ENCODE results near the gene CANT1.
"Not testable (repeated sequence)": the region's sequence is repeated elsewhere in the genome, so short reads cannot be mapped to it uniquely, and the experiment has no call there.

Gene CANT1

DNA sequence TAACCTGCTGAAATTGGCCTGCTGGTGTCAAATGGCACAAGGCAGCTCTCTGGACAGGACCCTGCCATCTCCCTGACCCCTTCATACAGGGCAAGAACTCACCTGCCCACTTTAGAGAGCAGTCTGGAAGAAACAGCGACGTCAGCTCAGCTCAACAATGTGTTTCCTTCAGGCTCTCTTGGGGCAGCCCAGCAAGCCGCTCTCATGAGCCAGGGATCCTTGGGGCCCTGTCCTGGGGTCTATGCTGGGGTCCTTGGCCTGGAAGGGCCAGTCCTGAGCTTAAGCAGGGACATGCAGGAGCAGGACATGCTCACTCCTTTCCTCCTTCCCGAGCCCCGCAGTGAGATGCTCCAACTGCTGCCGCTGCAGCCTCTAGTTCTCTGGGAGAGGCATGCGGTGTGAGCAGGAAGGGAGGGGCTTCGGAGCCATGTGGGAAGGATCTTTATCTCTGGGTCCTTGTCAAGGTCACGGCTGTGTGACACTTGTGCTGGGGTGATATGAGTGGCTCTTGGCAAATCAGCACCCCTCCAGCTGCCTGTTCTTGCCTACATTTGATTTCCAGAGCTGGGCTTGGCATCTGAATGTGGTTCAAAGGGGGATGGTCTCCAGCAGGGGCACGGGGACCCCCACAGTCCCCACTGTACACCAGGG is 17.8 kb upstream of the CANT1 start:
- no peak for DNase-seq

- DNase-seq: no peak
Measured at GRCh38 chr17:79026376-79027273, 17.1 kb upstream of the CANT1 start.

- no peak for DNase-seq
Measured at GRCh38 chr17:79024901-79025737, 15.6 kb upstream of the CANT1 start.

GRCh38 chr17:79023886-79024771 is 14.6 kb upstream of the CANT1 start, which contains the start of gene C1QTNF1:
C1QTNF1 (plus strand) TSS chr17:79024169; CDS start chr17:79043969, 19,800 bp downstream.
- DNase-seq: no peak

DNA sequence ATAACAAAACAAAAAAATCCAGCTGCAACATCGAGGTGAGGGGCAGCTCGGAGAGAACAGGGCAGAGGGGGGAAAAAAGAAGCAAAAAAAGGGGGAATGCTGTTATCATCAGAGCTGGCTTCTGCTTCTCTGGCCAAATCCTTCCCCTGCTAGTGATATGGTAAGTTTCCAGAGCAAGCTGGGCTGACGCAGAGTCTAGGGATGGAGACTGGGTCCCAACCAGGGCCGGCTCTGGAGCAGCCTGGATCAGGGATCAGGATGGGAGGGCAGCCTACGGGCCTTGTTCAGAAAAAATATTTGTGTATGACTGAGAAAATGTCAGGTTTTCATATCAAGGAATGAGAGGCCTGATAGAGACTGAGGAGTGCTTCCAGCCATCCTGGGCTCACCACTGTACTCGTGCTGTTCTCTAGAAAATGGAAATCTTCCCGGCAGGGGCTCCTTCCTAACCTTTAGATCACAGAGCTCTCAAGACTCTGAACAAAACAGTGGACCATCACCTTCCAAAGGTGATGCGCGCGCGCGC is 13.7 kb upstream of the CANT1 start:
- no peak for DNase-seq

DNA sequence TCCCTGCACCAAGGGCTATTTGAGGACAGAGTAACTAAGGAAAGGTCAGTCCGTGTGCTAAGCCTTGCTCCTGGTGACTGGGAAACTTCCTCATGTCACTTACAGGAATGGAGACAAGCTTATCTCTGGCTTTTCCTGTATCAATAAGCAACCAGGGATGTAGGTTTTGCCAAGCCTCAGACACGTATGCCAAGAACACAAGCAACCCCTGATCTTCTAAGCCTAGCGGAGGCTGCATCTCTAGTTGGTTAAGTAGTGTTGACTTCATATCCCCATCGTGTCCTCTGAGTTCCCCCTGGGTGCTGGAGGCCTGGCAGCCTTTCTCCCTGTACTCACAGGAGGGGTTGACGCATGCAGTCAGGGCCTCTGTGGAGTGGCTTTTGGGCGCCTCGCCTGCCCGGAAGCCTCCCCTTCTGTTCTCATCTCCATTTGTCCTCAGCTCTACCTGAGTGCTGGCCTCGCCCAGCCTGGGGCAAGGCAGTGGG is 13.0 kb upstream of the CANT1 start:
- no peak for DNase-seq

GRCh38 chr17:79021929-79022328 is 12.4 kb upstream of the CANT1 start:
- not testable (repeated sequence) for DNase-seq

DNA sequence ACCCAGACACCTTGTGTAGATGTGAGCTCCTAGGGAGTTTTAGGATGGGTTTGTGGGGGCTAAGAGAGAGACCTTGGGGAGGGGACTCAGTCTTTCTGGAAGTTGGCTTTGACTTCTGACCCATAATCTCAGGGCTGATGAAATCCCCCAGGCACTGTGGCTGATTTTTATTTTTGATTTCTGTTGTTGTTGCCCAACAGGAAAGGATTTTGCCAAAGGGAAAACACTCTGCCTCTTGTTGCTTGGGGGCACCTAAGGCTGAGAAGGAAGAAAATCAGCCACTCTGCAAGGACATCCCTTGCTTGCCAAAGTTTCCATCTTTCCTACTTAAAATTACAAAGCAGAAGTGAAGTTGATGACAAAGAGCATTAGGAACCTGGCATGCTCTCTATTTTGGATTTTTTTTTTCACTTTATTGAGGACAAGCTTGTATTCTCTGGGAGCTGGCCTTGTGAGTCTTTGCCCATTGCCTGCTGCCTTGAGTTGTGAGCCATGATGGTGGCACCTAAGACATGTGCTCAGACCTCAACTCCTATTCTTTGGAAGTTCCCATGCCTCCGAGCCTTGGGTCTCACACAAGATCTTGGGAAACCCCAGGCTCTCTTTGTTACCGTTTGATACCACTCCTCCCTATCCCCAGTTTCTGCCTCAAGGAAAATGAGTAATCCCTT is 11.2 kb upstream of the CANT1 start:
- DNase-seq: no peak

DNA sequence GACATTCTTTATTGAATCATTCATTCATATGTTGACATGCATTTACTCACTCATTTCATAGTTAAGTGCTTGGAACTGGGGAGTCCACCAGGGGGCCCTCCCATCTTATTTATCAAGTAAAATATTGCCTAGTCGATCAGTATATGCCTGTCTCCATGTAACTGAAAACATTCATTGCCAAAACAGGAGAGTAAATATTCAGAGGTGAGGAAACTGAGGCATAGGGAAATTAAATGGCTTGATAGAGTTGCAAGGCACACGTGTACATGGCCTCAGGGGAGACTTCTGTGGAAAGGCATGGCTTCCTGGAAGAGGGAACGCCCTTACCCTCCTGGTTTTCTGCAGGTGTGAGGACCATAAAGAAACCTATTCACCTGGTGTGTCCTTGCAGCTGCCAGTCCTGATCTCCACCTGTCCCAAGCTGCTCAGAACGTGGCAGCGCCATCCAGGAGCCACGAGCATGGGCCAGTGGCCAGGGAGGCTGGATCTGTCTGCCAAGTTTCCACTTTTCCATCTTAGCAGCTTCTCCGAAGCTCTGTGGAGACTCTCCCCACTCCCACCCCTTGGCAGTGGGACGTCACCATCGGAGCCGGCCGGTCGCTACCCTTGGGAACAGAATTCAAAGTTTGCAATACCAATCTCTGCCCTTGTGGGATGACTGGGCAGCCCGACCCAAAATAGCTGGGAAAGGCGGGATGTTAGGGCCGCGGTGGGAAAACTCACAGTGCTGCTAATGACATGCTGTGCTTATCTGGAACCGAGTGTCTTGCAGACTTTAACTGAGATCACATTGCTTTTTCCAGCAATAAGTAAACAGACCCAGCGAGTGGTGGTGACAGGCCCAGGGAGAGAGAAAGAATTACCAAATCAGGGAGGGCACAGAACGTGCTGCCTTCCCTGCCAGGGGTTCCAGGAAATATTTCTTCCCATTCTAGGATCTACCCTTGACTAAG is 10.3 kb upstream of the CANT1 start:
- peak; percentile 84 for DNase-seq

DNA sequence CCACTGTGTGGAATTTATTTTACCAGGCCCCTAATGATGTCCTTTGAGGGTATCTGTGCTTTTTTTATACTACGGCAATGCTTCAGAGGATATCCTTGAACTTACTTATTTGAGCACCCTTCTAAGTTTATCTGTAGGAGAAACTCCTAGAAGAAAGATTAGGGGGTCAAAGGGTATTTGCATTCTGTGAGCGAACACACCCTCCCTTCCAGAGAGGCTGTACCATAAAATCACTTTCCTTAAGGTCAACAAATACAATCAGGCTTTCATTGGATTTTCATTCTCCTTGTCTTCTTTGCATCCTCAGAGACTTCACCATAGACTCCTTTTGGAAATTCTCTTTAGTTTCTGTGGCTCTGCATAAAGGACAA is 9.7 kb upstream of the CANT1 start:
- no peak for DNase-seq

DNA sequence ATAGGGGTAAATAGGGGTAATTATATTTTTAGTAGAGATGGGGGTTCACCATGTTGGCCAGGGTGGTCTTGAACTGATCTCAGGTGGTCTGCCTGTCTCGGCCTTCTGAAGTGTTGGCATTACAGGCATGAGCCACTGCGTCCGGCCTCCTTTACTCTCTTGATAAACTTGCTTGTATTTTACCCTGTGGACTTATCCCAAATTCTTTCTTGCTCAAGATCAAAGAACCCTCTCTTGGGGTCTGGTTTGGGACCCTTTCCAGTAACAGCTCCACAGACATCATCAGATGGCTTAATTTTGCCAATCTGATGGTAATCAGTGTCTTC is 8.8 kb upstream of the CANT1 start:
- no peak for DNase-seq

DNA sequence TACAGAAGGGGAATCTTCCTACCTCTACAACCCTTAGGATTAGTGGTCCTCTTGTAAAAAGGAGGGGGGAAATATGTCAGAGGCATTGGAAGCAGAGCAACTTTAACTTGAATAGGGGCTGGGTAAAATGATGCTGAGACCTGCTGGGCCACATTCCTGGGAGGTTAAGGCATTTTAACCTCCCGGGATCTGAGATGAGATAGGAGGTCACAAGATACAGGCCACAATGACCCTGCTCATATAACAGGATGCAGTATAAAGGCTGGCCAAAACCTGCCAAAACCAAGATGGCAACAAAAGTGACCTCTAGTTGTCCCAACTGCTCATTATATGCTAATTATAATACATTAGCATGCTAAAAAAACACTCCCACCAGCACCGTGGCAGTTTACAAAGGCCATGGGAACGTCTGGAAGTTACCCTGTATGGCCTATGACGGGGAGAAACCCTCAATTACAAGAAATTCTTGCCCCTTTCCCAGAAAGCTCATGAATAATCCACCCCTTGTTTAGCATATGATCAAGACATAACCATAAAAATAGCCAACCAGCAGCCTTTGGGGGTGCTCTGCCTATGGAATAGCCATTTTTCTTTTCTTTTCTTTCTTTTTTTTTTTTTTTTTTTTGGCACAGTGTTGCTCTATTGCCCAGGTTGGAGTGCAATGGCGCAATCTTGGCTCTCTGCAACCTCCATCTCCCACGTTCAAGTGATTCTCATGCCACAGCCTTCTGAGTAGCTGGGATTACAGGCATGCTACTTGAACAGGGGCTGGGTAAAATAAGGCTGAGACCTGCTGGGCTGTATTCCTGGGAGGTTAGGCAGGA is 8.2 kb upstream of the CANT1 start:
- no peak for DNase-seq

DNA sequence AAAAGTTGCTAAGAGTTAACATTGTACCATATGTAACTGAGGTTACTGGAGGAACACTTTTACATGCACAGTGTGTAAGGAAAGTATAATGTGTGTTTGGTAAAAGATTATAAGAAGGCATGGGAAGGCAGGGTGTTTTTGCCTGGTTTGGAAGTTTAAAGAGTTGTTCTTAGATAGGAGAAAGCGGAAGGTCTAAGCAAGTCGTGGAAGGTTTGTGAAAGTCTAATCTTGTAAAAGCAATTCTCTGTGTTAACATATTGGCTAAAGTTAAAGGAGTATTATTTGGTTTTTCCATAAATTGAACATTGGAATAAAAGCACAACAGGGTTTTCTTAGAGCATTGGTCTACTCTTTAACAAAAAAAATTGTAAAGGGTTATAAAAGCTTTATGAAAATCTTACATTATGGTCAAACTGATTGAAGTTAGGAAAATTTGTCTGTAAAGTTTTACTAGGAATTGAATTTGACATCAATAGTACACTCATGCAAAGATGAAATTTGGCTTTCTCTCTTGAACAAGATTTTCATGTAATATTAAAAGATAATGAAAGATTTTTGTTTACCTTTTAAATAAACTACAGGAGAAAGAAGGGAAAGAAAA is 4.7 kb upstream of the CANT1 start:
- no peak for DNase-seq

- DNase-seq: no peak
Measured at GRCh38 chr17:79012563-79013134, 3.1 kb upstream of the CANT1 start.

- DNase-seq: no peak
Measured at GRCh38 chr17:79011451-79012147, 2.0 kb upstream of the CANT1 start.

GRCh38 chr17:79010304-79010646 is 711 bp upstream of the CANT1 start:
- DNase-seq: no peak

DNA sequence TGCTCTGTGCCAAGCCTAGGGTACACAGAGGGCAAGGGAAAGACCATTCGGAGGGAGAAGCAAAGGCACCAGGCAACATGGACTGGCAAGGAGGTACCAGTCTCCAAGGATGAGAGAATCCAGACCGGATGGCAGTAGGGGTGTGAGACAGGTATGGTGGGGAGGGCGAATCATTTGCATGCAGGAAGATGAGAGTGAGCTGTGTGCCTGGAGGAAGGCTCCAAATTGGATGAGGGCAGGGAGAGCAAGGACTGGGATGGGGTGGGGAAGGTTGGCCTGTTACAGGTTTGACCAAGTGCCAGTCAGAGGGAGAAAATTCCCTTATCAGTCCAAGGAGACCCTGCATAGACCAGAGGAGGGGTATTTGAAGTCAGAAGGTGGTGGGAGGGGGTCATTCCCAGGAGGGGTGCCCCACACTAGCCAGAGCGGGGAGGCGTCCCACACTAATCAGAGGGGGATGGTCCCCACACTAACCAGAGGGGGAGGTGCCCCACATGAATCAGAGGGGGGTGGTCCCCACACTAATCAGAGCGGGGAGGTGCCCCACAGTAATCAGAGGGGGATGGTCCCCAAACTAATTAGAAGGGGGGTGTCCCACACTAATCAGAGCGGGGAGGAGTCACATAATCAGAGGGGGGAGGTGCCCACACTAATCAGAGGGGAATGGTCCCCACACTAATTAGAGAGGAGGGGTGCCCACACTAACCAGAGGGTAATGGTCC is 737 bp downstream of the CANT1 start:
- DNase-seq: no peak
